K562 (cell line): ENCODE data around the gene TRIO. TPM values are rescaled to one million over a fixed set of nuclear protein-coding genes. Genes with fewer than 3 reads are reported as not detected.

Experiments used
- ATAC-seq: fragments of 200-7000 bp; cut with Tn5 transposase; 3 replicates; pipeline ENCODE4 v1.9.1; 2020; ENCODE audit warnings: moderate library complexity
- BruUV-seq: library from RNA; stranded (reverse); fragments of 400-500 nt; replicated peaks from 2 replicates; lab custom pipeline; 2021; lab: Mats Ljungman, UMichigan
- CTCF ChIA-PET: fragments of 300-600 bp; formaldehyde crosslinking; extraction: SDS; loops from one replicate; lab custom pipeline; 2021; ENCODE audit warnings: low intra/inter-chr PET ratio; lab: Yijun Ruan, JAX
- POLR2A ChIA-PET: fragments of 300-600, 350-650 bp; sonication (Branson Sonifier 250); formaldehyde crosslinking; extraction: SDS; loops from one replicate; lab custom pipeline; 2021; ENCODE audit warnings: antibody characterized with exemption, inconsistent platforms; lab: Yijun Ruan, JAX
- DNase-seq, 4 experiments: peaks; one replicate each; pipeline versions ENCODE4 v3.0.0 to v3.0.0-alpha.2; 2011 to 2018; ENCODE audit warnings: low spot score in 3 of 4, mixed read lengths in 3 of 4; ENCODE audit errors: extremely low read depth in 1 of 4
- FAIRE-seq: peaks from 2 replicates; lab custom pipeline; 2011; peaks lifted over from hg19 to GRCh38; lab: Jason Lieb, UNC
- H2AFZ ChIP-seq: 2 replicates; pipeline ENCODE4 v1.6.0; 2011; ENCODE audit warnings: low read depth, low read length, control low read depth, inconsistent platforms
- H3K27ac ChIP-seq: fragments of 200-600 bp; 3 replicates; pipeline ENCODE4 v1.8.0; 2011; ENCODE audit warnings: low read depth, mild to moderate bottlenecking, control low read depth, inconsistent platforms, low read length, moderate library complexity, mixed read lengths; ENCODE audit errors: extremely low read depth
- H3K27me3 ChIP-seq, 2 experiments: fragments of 300-600 bp in 1 of 2; 2 replicates in 1 of 2; 3 replicates in 1 of 2; pipeline versions ENCODE4 v1.6.0 to v1.8.0; 2011; ENCODE audit warnings: inconsistent platforms in 2 of 2, low read length in 2 of 2, mild to moderate bottlenecking in 1 of 2, mixed read lengths in 1 of 2, moderate library complexity in 1 of 2; ENCODE audit not compliant: control insufficient read depth in 2 of 2, insufficient read depth in 2 of 2
- H3K36me3 ChIP-seq: fragments of 300-600 bp; 3 replicates; pipeline ENCODE4 v1.8.0; 2011; ENCODE audit warnings: mild to moderate bottlenecking, low read length, inconsistent platforms; ENCODE audit not compliant: control insufficient read depth, insufficient read depth
- H3K4me1 ChIP-seq, 2 experiments: fragments of 200-600 bp in 1 of 2; replicated peaks in 1 of 2; 2 replicates in 1 of 2; 3 replicates in 1 of 2; pipeline versions ENCODE4 v1.5.1 to v1.8.0; 2011; ENCODE audit warnings: inconsistent platforms in 2 of 2, low read length in 2 of 2, mild to moderate bottlenecking in 1 of 2, mixed read lengths in 1 of 2, moderate library complexity in 1 of 2; ENCODE audit not compliant: control insufficient read depth in 2 of 2, insufficient read depth in 2 of 2
- H3K4me2 ChIP-seq: 2 replicates; pipeline ENCODE4 v1.6.1; 2011; ENCODE audit warnings: low read length, control low read depth, inconsistent platforms, mixed read lengths; ENCODE audit not compliant: insufficient read depth
- H3K4me3 ChIP-seq: fragments of 200-600 bp; sonication (generic), shearing (Covaris generic); 2 replicates; pipeline ENCODE4 v1.5.1; 2016; ENCODE audit warnings: control low read depth, inconsistent platforms
- H3K79me2 ChIP-seq: fragments of 200-600 bp; 3 replicates; pipeline ENCODE4 v1.8.0; 2011; ENCODE audit warnings: low read length, inconsistent platforms; ENCODE audit not compliant: control insufficient read depth, insufficient read depth
- H3K9ac ChIP-seq, 2 experiments: 2 replicates each; pipeline versions ENCODE4 v1.6.0 to v1.6.1; 2011; ENCODE audit warnings: low read depth in 2 of 2, low read length in 2 of 2, control low read depth in 1 of 2, inconsistent platforms in 1 of 2, mild to moderate bottlenecking in 1 of 2, mixed read lengths in 1 of 2; ENCODE audit not compliant: insufficient read depth in 1 of 2
- H3K9me1 ChIP-seq: one replicate; pipeline ENCODE4 v1.6.0; 2011; ENCODE audit warnings: inconsistent platforms, mild to moderate bottlenecking, low read length, moderate library complexity; ENCODE audit not compliant: control insufficient read depth, insufficient read depth
- H3K9me3 ChIP-seq: replicated peaks from 2 replicates; pipeline ENCODE4 v1.5.1; 2011; ENCODE audit warnings: low read depth, low read length, inconsistent platforms; ENCODE audit not compliant: control insufficient read depth, insufficient read depth
- H4K20me1 ChIP-seq: replicated peaks from 2 replicates; pipeline ENCODE4 v1.6.1; 2011; ENCODE audit warnings: low read length, inconsistent platforms, mixed read lengths; ENCODE audit not compliant: control insufficient read depth, insufficient read depth
- BRD9 ChIP-seq: fragments of 450-650 bp; IDR thresholded peaks from 2 replicates; pipeline ENCODE4 v1.6.1; 2018; ENCODE audit warnings: low read depth; ENCODE audit not compliant: partially characterized antibody
- ETS1 ChIP-seq: conservative IDR thresholded peaks from 2 replicates; pipeline ENCODE4 v1.6.1; 2011; ENCODE audit warnings: low read depth, mild to moderate bottlenecking, low read length; ENCODE audit not compliant: control insufficient read depth
- EZH2 ChIP-seq: IDR thresholded peaks from 2 replicates; pipeline ENCODE4 v1.6.1; 2012; ENCODE audit warnings: low read depth, mild to moderate bottlenecking, inconsistent platforms, low read length, borderline replicate concordance
- FOXK2 ChIP-seq, 2 experiments: fragments of 450-650 bp; IDR thresholded peaks in 1 of 2; conservative IDR thresholded peaks in 1 of 2; 2 replicates each; pipeline ENCODE4 v1.6.1; 2016; ENCODE audit warnings: low read depth in 2 of 2, mild to moderate bottlenecking in 1 of 2
- JUND ChIP-seq, 2 experiments: IDR thresholded peaks; 2 replicates in 1 of 2; 3 replicates in 1 of 2; pipeline ENCODE4 v1.6.1; 2011; ENCODE audit warnings: borderline replicate concordance in 2 of 2, low read depth in 2 of 2, low read length in 2 of 2, improper control_type of control experiment in 1 of 2, missing biosample characterization in 1 of 2, missing genetic modification characterization in 1 of 2, missing genetic modification reagents in 1 of 2
- POLR2AphosphoS2 ChIP-seq: IDR thresholded peaks from 2 replicates; pipeline ENCODE4 v1.6.1; 2012; ENCODE audit warnings: low read length, improper control_type of control experiment
- SAFB ChIP-seq: fragments of 200-400 bp; formaldehyde crosslinking; IDR thresholded peaks from 2 replicates; pipeline ENCODE4 v1.6.1; 2017; ENCODE audit warnings: low read depth, low read length, borderline replicate concordance
- TCF15 ChIP-seq: fragments of 250-450 bp; sonication (Bioruptor Pico); IDR thresholded peaks from 2 replicates; pipeline ENCODE4 v1.8.0; 2022; ENCODE audit warnings: moderate library complexity, mild to moderate bottlenecking, inconsistent platforms
- WGBS: fragments of 100-300 bp; shearing (Covaris generic); methylation state at CpG from one replicate; pipeline ENCODE4 v1.1.6; 2016; ENCODE audit warnings: low coverage, mixed read lengths; ENCODE audit not compliant: insufficient coverage; ENCODE audit errors: missing lambda C conversion rate; 5-methylcytosine and 5-hydroxymethylcytosine counted together
- in situ Hi-C: fragments of 300-500 bp; cut with MboI; formaldehyde crosslinking; loops from 4 replicates; pipeline ENCODE4 v1.15.0; 2018; ENCODE audit warnings: inconsistent platforms, mixed read lengths
- intact Hi-C: fragments of 100-400 bp; cut with micrococcal nuclease; formaldehyde crosslinking; loops from 2 replicates; pipeline ENCODE4 v1.14.2; 2022
- polyA plus RNA-seq, 8 experiments: library from polyadenylated mRNA; depleted of rRNA in 4 of 8; stranded (reverse) in 5 of 8; unstranded in 3 of 8; fragments of >200 nt; fragmentation: Nextera tagmentation in 2 of 8; fragmentation: Illumina TruSeq in 1 of 8; extraction: Ambion mirVana in 2 of 8; extraction: Trizol in 1 of 8; gene quantifications; 2 replicates each; pipeline versions ENCODE4 v1.2.1 to v1.2.3, GENCODE V29; 2011 to 2014; ENCODE audit warnings: inconsistent platforms in 1 of 8, missing spikeins in 1 of 8
- total RNA-seq, 7 experiments: library from RNA; depleted of rRNA in 6 of 7; stranded (reverse); fragments of >200 nt in 6 of 7; fragmentation: Illumina TruSeq in 2 of 7; extraction: Trizol in 2 of 7; gene quantifications; 2 replicates each; pipeline versions ENCODE4 v1.2.1 to v1.2.3, GENCODE V29; 2011 to 2021; ENCODE audit warnings: low replicate concordance in 1 of 7

The TRIO gene
- total and polyA plus RNA-seq, 9 of the 15 experiments (the other 6 are each of a cell fraction or from before 2014, with no cell fraction given) = 0.24 to 5.0 (median 1.1) TPM

GRCh38 chr5:14325369-14325768 lies 182.2 kb downstream of the TRIO start (continued):
- TF ChIP-seq ETS1 (no peak), BRD9 (no peak), EZH2 (no peak), SAFB (no peak), POLR2AphosphoS2 (no peak), TCF15 (CRISPR knock-in tag) (no peak)

GRCh38 chr5:14326035-14326903 lies 183.1 kb downstream of the TRIO start:
- Histone ChIP-seq H3K4me1 (peaks cover 0 to 10% of the 10 kb centered on the region in 2 experiments; a peak in 3 of 5 replicates), H3K9me1 (no peaks in the 10 kb centered on the region), H4K20me1 (0 out of 2 replicates have a peak, but pooled peaks cover 6% of the 10 kb centered on the region), H2AFZ (peak overlapping the region; percentile 68), H3K79me2 (no peaks in the 10 kb centered on the region), H3K9ac (no peak overlapping the region), H3K4me3 (no peak overlapping the region), H3K9me3 (no peaks in the 10 kb centered on the region), H3K36me3 (no peaks in the 10 kb centered on the region), H3K4me2 (peak overlapping the region; percentile 62), H3K27me3 (peaks cover 4 to 5% of the 10 kb centered on the region in 2 experiments; a peak in 2 of 5 replicates), H3K27ac (peak overlapping the region; percentile 20; the same call in 1 of the 3 replicates)
- FAIRE-seq = peak; percentile 81
- peak; percentile 59 to 73 (median 66) for DNase-seq
- peak; percentile 90 for ATAC-seq
- ChIA-PET CTCF (interaction anchor here (0.6 kb wide), 1 partner anchor 39 kb away, joined by 3 read pairs; no protein-coding TSS in a partner anchor), POLR2A (interaction anchor here (1.1 to 1.7 kb wide), 2 partner anchors 12 to 252 kb away, joined by 4 to 9 read pairs; no protein-coding TSS in a partner anchor)
- 9% methylated on average over 10 of the region's 10 CpGs for WGBS
- no TSS peak for BruUV-seq
- in situ Hi-C loops (no loop called here), intact Hi-C loops (no loop called here)
- TF ChIP-seq JUND (IDR thresholded peaks at IDR 0.05; ENCODE audit: borderline replicate concordance, low read depth, low read length) = peak; percentile 35; the same call in 1 of the 2 replicates
- no peak; the same call in 2 of the 3 replicates for TF ChIP-seq JUND (tag; IDR thresholded peaks at IDR 0.05; ENCODE audit: borderline replicate concordance, low read depth, low read length)
- TF ChIP-seq FOXK2 (conservative IDR thresholded peaks at IDR 0.05 in 1 of 2, IDR thresholded peaks at IDR 0.05 in 1 of 2; ENCODE audit: low read depth in 2 of 2) = 0 out of 4 replicates have a peak, but pooled peaks of 1 of the 2 experiments have one; percentile 25
